ENCODE results near the gene RBMS1. TPM values are rescaled to one million over a fixed set of nuclear protein-coding genes. Genes with fewer than 3 reads are reported as not detected.
A peak's percentile ranks its signal among the peaks of the same experiment; 100 is the strongest.

The RBMS1 gene
- total and polyA plus RNA-seq, 2 of the 4 experiments (the other 2 are of a cell fraction): 43.5 to 64.9 TPM

- H2AFZ ChIP-seq (replicated peaks; ENCODE audit: low read length, poor library complexity): no peak overlapping the region
- ChIA-PET CTCF (no interaction called here), POLR2A (ENCODE audit: unreplicated experiment) (no interaction called here)
- no peaks in the 10 kb centered on the region for H3K27me3 ChIP-seq (ENCODE audit: control insufficient read depth, insufficient read depth, low read length)
- H3K9me3 ChIP-seq (ENCODE audit: control insufficient read depth, insufficient read depth, low read length): no peaks in the 10 kb centered on the region
- peak overlapping the region in 1 of 2 experiments; percentile 53; a peak in 1 of 4 replicates for H4K8ac ChIP-seq (ENCODE audit: low read depth in 2 of 2, low read length in 2 of 2)
- no peak overlapping the region for H3K27ac ChIP-seq (ENCODE audit: insufficient read depth, low read length)
- no peak overlapping the region for H3K4me3 ChIP-seq (ENCODE audit: insufficient read depth, low read depth, low read length)
- dilution Hi-C loops (cut with HindIII; ENCODE audit: low sequenced_read_pairs, unreplicated experiment): no loop called here
- WGBS, 2 experiments (ENCODE audit: extremely low coverage in 2 of 2, insufficient read length in 1 of 2): no CpG with 5 or more reads among the region's 3 CpGs
- H3K56ac ChIP-seq (ENCODE audit: extremely low read depth, insufficient read depth, low read length): no peak overlapping the region
- H3K4me2 ChIP-seq (ENCODE audit: low read depth, low read length): no peak overlapping the region
- in situ Hi-C loops (cut with MboI; ENCODE audit: low sequenced_read_pairs): no loop called here
- H2AK5ac ChIP-seq (ENCODE audit: low read depth, low read length): peak overlapping the region; percentile 45; the same call in 1 of the 2 replicates
- no peak overlapping the region; the same call in 1 of the 2 replicates for H3K23ac ChIP-seq (ENCODE audit: low read depth, low read length)
- no peak for TF ChIP-seq MXI1 (IDR thresholded peaks at IDR 0.05; ENCODE audit: borderline replicate concordance, low read depth, low read length)
- no peak for TF ChIP-seq RAD21 (IDR thresholded peaks at IDR 0.05; ENCODE audit: low read length)
- TF ChIP-seq NFE2L2 (IDR thresholded peaks at IDR 0.05; ENCODE audit: low read depth, low read length): no peak
- no peak for TF ChIP-seq RFX5 (IDR thresholded peaks at IDR 0.05; ENCODE audit: low read depth, low read length)
- TF ChIP-seq MAFK (IDR thresholded peaks at IDR 0.05; ENCODE audit: low read depth, low read length): no peak
- no peak for TF ChIP-seq BHLHE40 (IDR thresholded peaks at IDR 0.05; ENCODE audit: low read depth, low read length)
- TF ChIP-seq SMC3 (IDR thresholded peaks at IDR 0.05; ENCODE audit: low read depth, low read length): no peak
- no peak for TF ChIP-seq USF2 (IDR thresholded peaks at IDR 0.05; ENCODE audit: low read depth, low read length)
- TF ChIP-seq ELK1 (IDR thresholded peaks at IDR 0.05; ENCODE audit: borderline replicate concordance, low read depth, low read length): no peak
- no peak for TF ChIP-seq CHD1 (IDR thresholded peaks at IDR 0.05; ENCODE audit: low read depth, low read length)
- no peak for TF ChIP-seq RCOR1 (IDR thresholded peaks at IDR 0.05; ENCODE audit: insufficient replicate concordance, low read length)
- TF ChIP-seq MAZ (IDR thresholded peaks at IDR 0.05; ENCODE audit: borderline replicate concordance, low read depth, low read length): no peak
- H3K4me1 ChIP-seq (ENCODE audit: control insufficient read depth, insufficient read depth, low read length): peaks cover 20% of the 10 kb centered on the region
- no TSS peak for BruUV-seq (replicated peaks)
- peaks cover 33% of the 10 kb centered on the region for H3K36me3 ChIP-seq (ENCODE audit: control insufficient read depth, insufficient read depth, low read length)
- H4K5ac ChIP-seq (ENCODE audit: low read depth, low read length): 0 out of 2 replicates have a peak overlapping the region, but pooled peaks have one; percentile 4
- H2BK120ac ChIP-seq (ENCODE audit: low read depth, low read length): no peak overlapping the region
- H3K9me1 ChIP-seq (ENCODE audit: insufficient read depth, low read length): peaks cover 18% of the 10 kb centered on the region
- no peak overlapping the region for H2BK20ac ChIP-seq (ENCODE audit: low read depth, low read length)
- no peak overlapping the region for H2AK9ac ChIP-seq (replicated peaks; ENCODE audit: low read depth, low read length, poor library complexity)
- intact Hi-C loops (cut with micrococcal nuclease): no loop called here
- H2BK5ac ChIP-seq (ENCODE audit: low read depth, low read length, poor library complexity, severe bottlenecking): peak overlapping the region; percentile 40
- H3K4ac ChIP-seq (ENCODE audit: low read depth, low read length): no peak overlapping the region
- no peak overlapping the region for H4K91ac ChIP-seq (ENCODE audit: insufficient read depth, low read depth, low read length)
- no peak for ATAC-seq (ENCODE audit: low read depth)
- peak overlapping the region; percentile 13; the same call in 1 of the 2 replicates for H3K14ac ChIP-seq (replicated peaks; ENCODE audit: low read depth, low read length)
- H4K20me1 ChIP-seq (ENCODE audit: insufficient read depth, low read length): peaks cover 6% of the 10 kb centered on the region; the same call in 1 of the 2 replicates
- H3K9ac ChIP-seq (ENCODE audit: low read depth, low read length): no peak overlapping the region
- peak overlapping the region; percentile 37; the same call in 1 of the 2 replicates for H3K18ac ChIP-seq (ENCODE audit: low read depth, low read length)
- no peak for DNase-seq
- H3K79me1 ChIP-seq (ENCODE audit: low read depth in 1 of 2, low read length in 2 of 2): peaks cover 33 to 67% of the 10 kb centered on the region in 2 experiments
- H2BK15ac ChIP-seq (ENCODE audit: low read depth, low read length): no peak overlapping the region
These were observed 190.1 kb downstream of the RBMS1 start for GRCh38 chr2:160303527-160303926.

Data from IMR-90 (cell line).